NT2/D1 (cell line): Measurements from ENCODE around the gene TGM2.

ENCODE experiments used
- YY1 ChIP-seq: IDR thresholded peaks from 2 replicates; pipeline ENCODE4 v1.6.1; 2011; ENCODE audit not compliant: insufficient read length, insufficient read depth
- ZNF274 ChIP-seq: IDR thresholded peaks from 2 replicates; pipeline ENCODE4 v1.6.1; 2011; ENCODE audit warnings: mild to moderate bottlenecking, low read depth, low read length

- TF ChIP-seq ZNF274 (no peak), YY1 (no peak)
Measured at GRCh38 chr20:38111366-38112232, 53.5 kb downstream of the TGM2 start.
